ENCODE results near the gene INSRR.

DNA sequence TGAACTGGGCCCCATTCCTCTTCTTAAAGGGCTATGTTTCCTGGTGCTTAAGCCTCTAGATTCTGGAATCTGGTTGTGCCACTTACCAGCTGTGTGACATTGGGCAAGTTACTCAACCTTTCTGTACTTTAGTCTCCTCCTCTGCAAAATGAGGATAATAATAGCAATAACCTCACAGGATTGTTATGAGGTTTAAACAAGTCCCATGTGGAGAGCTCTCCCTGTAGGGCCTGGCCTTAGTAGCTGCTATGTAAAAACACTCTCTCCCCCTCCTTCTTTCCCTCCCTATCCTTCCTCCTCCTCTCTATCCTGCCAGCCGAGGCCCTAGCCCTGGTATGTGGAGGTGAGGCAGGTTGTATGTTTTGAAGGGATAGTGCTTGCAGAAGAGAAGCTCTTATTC, 26.4 kb upstream of the INSRR start:
- TF ChIP-seq EP300 (IDR thresholded peaks at IDR 0.05) (no peak), RCOR1 (IDR thresholded peaks at IDR 0.05; ENCODE audit: low read depth, low read length) (no peak), CTCF (IDR thresholded peaks at IDR 0.05) (no peak), USF2 (IDR thresholded peaks at IDR 0.05) (no peak), REST (IDR thresholded peaks at IDR 0.05) (no peak), HMGXB4 (CRISPR knock-in tag; IDR thresholded peaks at IDR 0.05; ENCODE audit: borderline replicate concordance) (no peak)
- TF ChIP-seq, protein P1, sequence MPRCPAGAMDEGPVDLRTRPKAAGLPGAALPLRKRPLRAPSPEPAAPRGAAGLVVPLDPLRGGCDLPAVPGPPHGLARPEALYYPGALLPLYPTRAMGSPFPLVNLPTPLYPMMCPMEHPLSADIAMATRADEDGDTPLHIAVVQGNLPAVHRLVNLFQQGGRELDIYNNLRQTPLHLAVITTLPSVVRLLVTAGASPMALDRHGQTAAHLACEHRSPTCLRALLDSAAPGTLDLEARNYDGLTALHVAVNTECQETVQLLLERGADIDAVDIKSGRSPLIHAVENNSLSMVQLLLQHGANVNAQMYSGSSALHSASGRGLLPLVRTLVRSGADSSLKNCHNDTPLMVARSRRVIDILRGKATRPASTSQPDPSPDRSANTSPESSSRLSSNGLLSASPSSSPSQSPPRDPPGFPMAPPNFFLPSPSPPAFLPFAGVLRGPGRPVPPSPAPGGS (IDR thresholded peaks at IDR 0.05) = no peak

Data from A549 (cell line).